A673 (cell line): ENCODE data around the gene TRRAP.

ENCODE experiments used
- EZH2 ChIP-seq: fragments of 200-600 bp; sonication (generic); IDR thresholded peaks from 2 replicates; pipeline ENCODE4 v1.6.1; 2017; ENCODE audit warnings: borderline replicate concordance, low read depth, mild to moderate bottlenecking, mixed read lengths, antibody characterized with exemption, low read length; ENCODE audit not compliant: poor library complexity, severe bottlenecking
- TF ChIP-seq, protein P1 (sequence below): fragments of 300-800, 200-600 bp; sonication (generic); conservative IDR thresholded peaks from 2 replicates; pipeline ENCODE4 v1.5.1; 2017; ENCODE audit warnings: low read depth, mild to moderate bottlenecking, antibody characterized with exemption, low read length, moderate library complexity, mixed read lengths

DNA sequence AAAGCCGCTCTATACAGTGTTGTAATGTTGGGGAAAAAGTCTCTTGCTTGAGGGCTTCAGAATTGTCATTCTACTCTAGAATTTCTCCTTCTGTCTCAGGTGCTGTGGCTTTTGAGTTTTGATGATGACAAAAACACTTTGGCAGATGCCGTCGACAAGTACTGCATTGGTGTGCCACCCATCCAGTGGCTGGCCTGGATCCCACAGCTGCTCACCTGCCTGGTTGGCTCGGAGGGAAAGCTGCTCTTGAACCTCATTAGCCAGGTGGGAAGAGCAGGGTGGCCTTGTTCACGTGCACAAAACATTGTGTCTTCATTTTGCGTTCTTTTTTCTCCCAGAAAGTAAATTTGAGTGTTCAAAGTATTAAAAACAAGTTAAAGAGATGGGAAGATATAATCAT, 112.0 kb downstream of the TRRAP start:
- TF ChIP-seq, protein P1, sequence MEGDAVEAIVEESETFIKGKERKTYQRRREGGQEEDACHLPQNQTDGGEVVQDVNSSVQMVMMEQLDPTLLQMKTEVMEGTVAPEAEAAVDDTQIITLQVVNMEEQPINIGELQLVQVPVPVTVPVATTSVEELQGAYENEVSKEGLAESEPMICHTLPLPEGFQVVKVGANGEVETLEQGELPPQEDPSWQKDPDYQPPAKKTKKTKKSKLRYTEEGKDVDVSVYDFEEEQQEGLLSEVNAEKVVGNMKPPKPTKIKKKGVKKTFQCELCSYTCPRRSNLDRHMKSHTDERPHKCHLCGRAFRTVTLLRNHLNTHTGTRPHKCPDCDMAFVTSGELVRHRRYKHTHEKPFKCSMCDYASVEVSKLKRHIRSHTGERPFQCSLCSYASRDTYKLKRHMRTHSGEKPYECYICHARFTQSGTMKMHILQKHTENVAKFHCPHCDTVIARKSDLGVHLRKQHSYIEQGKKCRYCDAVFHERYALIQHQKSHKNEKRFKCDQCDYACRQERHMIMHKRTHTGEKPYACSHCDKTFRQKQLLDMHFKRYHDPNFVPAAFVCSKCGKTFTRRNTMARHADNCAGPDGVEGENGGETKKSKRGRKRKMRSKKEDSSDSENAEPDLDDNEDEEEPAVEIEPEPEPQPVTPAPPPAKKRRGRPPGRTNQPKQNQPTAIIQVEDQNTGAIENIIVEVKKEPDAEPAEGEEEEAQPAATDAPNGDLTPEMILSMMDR, result no peak
- no peak for TF ChIP-seq EZH2
